ENCODE data around the gene PTPRT. TPM values are rescaled to one million over a fixed set of nuclear protein-coding genes. Genes with fewer than 3 reads are reported as not detected.

Gene PTPRT
- total and polyA plus RNA-seq, 2 of the 4 experiments (the other 2 are of a cell fraction), result not detected

DNA sequence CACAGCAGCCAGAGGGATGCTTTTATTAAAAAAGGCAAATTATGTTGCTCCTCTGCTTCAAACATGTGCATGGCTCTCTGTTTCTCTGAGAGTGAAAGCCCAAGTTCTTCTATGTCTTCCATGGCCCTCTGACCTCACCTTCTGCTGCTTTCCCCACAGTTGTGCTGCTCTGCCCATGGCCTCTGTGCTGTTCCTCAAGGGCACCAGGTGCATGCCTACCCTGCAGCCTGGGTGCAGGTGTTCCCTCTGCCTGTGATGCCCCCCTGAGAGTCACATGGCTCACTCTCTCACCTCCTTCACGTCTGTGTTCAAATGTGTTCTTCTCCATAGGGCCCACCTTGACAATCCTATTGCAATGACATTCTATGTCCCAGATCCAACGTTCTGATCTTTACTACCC, 1094.5 kb downstream of the PTPRT start:
- H3K9me3 ChIP-seq (ENCODE audit: control insufficient read depth, insufficient read depth, low read length), result peaks cover 25% of the 10 kb centered on the region
- H2AK5ac ChIP-seq (ENCODE audit: low read depth, low read length), result no peak overlapping the region
- no peaks in the 10 kb centered on the region for H3K79me1 ChIP-seq (ENCODE audit: low read depth in 1 of 2, low read length in 2 of 2)
- H3K9me1 ChIP-seq (ENCODE audit: insufficient read depth, low read length), result no peaks in the 10 kb centered on the region
- BruUV-seq (replicated peaks), result no TSS peak
- H3K4ac ChIP-seq (ENCODE audit: low read depth, low read length), result no peak overlapping the region
- ChIA-PET POLR2A (ENCODE audit: unreplicated experiment) (no interaction called here), CTCF (no interaction called here)
- no peak overlapping the region for H3K23ac ChIP-seq (ENCODE audit: low read depth, low read length)
- H2BK15ac ChIP-seq (ENCODE audit: low read depth, low read length), result no peak overlapping the region
- H2BK120ac ChIP-seq (ENCODE audit: low read depth, low read length), result no peak overlapping the region
- H4K8ac ChIP-seq (ENCODE audit: low read depth in 2 of 2, low read length in 2 of 2), result no peak overlapping the region
- no peak overlapping the region for H3K27ac ChIP-seq (ENCODE audit: insufficient read depth, low read length)
- ATAC-seq (ENCODE audit: low read depth) (no peak), DNase-seq (no peak)
- no peak overlapping the region for H2AK9ac ChIP-seq (replicated peaks; ENCODE audit: low read depth, low read length, poor library complexity)
- H3K4me3 ChIP-seq (ENCODE audit: insufficient read depth, low read depth, low read length), result no peak overlapping the region
- no peak overlapping the region for H2BK20ac ChIP-seq (ENCODE audit: low read depth, low read length)
- TF ChIP-seq MXI1 (IDR thresholded peaks at IDR 0.05; ENCODE audit: borderline replicate concordance, low read depth, low read length) (no peak), MAFK (IDR thresholded peaks at IDR 0.05; ENCODE audit: low read depth, low read length) (no peak), NFE2L2 (IDR thresholded peaks at IDR 0.05; ENCODE audit: low read depth, low read length) (no peak), MAZ (IDR thresholded peaks at IDR 0.05; ENCODE audit: borderline replicate concordance, low read depth, low read length) (no peak), RCOR1 (IDR thresholded peaks at IDR 0.05; ENCODE audit: insufficient replicate concordance, low read length) (no peak), POLR2A (IDR thresholded peaks at IDR 0.05; ENCODE audit: low read depth, low read length) (no peak), RFX5 (IDR thresholded peaks at IDR 0.05; ENCODE audit: low read depth, low read length) (no peak), CHD1 (IDR thresholded peaks at IDR 0.05; ENCODE audit: low read depth, low read length) (no peak), FOS (IDR thresholded peaks at IDR 0.05; ENCODE audit: low read depth, low read length) (no peak), CEBPB (IDR thresholded peaks at IDR 0.05; ENCODE audit: low read depth, low read length) (no peak), SMC3 (IDR thresholded peaks at IDR 0.05; ENCODE audit: low read depth, low read length) (no peak), BHLHE40 (IDR thresholded peaks at IDR 0.05; ENCODE audit: low read depth, low read length) (no peak), RAD21 (IDR thresholded peaks at IDR 0.05; ENCODE audit: low read length) (no peak)
- TF ChIP-seq, protein P1, sequence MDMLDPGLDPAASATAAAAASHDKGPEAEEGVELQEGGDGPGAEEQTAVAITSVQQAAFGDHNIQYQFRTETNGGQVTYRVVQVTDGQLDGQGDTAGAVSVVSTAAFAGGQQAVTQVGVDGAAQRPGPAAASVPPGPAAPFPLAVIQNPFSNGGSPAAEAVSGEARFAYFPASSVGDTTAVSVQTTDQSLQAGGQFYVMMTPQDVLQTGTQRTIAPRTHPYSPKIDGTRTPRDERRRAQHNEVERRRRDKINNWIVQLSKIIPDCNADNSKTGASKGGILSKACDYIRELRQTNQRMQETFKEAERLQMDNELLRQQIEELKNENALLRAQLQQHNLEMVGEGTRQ (IDR thresholded peaks at IDR 0.05; ENCODE audit: low read depth, low read length), result no peak
- TF ChIP-seq, protein P2, sequence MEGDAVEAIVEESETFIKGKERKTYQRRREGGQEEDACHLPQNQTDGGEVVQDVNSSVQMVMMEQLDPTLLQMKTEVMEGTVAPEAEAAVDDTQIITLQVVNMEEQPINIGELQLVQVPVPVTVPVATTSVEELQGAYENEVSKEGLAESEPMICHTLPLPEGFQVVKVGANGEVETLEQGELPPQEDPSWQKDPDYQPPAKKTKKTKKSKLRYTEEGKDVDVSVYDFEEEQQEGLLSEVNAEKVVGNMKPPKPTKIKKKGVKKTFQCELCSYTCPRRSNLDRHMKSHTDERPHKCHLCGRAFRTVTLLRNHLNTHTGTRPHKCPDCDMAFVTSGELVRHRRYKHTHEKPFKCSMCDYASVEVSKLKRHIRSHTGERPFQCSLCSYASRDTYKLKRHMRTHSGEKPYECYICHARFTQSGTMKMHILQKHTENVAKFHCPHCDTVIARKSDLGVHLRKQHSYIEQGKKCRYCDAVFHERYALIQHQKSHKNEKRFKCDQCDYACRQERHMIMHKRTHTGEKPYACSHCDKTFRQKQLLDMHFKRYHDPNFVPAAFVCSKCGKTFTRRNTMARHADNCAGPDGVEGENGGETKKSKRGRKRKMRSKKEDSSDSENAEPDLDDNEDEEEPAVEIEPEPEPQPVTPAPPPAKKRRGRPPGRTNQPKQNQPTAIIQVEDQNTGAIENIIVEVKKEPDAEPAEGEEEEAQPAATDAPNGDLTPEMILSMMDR (conservative IDR thresholded peaks at IDR 0.05; ENCODE audit: low read depth, low read length), result no peak
- WGBS, 2 experiments (ENCODE audit: extremely low coverage in 2 of 2, insufficient read length in 1 of 2), result no CpG with 5 or more reads among the region's 2 CpGs
- H2AFZ ChIP-seq (replicated peaks; ENCODE audit: low read length, poor library complexity), result no peak overlapping the region
- no peaks in the 10 kb centered on the region for H3K36me3 ChIP-seq (ENCODE audit: control insufficient read depth, insufficient read depth, low read length)
- H2BK5ac ChIP-seq (ENCODE audit: low read depth, low read length, poor library complexity, severe bottlenecking), result no peak overlapping the region
- H4K5ac ChIP-seq (ENCODE audit: low read depth, low read length), result no peak overlapping the region
- no peak overlapping the region for H4K91ac ChIP-seq (ENCODE audit: insufficient read depth, low read depth, low read length)
- H3K18ac ChIP-seq (ENCODE audit: low read depth, low read length), result no peak overlapping the region
- H3K56ac ChIP-seq (ENCODE audit: extremely low read depth, insufficient read depth, low read length), result no peak overlapping the region
- H3K14ac ChIP-seq (replicated peaks; ENCODE audit: low read depth, low read length), result no peak overlapping the region
- H3K27me3 ChIP-seq (ENCODE audit: control insufficient read depth, insufficient read depth, low read length), result no peaks in the 10 kb centered on the region
- intact Hi-C loops (cut with micrococcal nuclease) (no loop called here), dilution Hi-C loops (cut with HindIII; ENCODE audit: low sequenced_read_pairs, unreplicated experiment) (no loop called here), in situ Hi-C loops (cut with MboI; ENCODE audit: low sequenced_read_pairs) (no loop called here)
- no peaks in the 10 kb centered on the region for H4K20me1 ChIP-seq (ENCODE audit: insufficient read depth, low read length)
- H3K4me2 ChIP-seq (ENCODE audit: low read depth, low read length), result no peak overlapping the region
- no peak overlapping the region for H3K9ac ChIP-seq (ENCODE audit: low read depth, low read length)
- H3K4me1 ChIP-seq (ENCODE audit: control insufficient read depth, insufficient read depth, low read length), result no peaks in the 10 kb centered on the region

All from IMR-90 (cell line).